Keratinocyte (primary cell): ENCODE results near the gene GID8.

Source experiments
- EZH2 ChIP-seq: IDR thresholded peaks from one replicate; pipeline ENCODE4 v1.6.1; 2012; ENCODE audit warnings: inconsistent platforms, mild to moderate bottlenecking, low read length, moderate library complexity
- TF ChIP-seq, protein P1 (sequence below), 3 experiments: IDR thresholded peaks in 1 of 3; conservative IDR thresholded peaks in 1 of 3; optimal IDR thresholded peaks in 1 of 3; 2 replicates in 2 of 3; 3 replicates in 1 of 3; pipeline versions ENCODE3 to v1.5.1; 2011; ENCODE audit warnings: low read length in 3 of 3, mild to moderate bottlenecking in 3 of 3, moderate library complexity in 2 of 3, control low read depth in 1 of 3, inconsistent platforms in 1 of 3; ENCODE audit not compliant: insufficient read depth in 2 of 3; ENCODE audit errors: extremely low read depth in 1 of 3

DNA sequence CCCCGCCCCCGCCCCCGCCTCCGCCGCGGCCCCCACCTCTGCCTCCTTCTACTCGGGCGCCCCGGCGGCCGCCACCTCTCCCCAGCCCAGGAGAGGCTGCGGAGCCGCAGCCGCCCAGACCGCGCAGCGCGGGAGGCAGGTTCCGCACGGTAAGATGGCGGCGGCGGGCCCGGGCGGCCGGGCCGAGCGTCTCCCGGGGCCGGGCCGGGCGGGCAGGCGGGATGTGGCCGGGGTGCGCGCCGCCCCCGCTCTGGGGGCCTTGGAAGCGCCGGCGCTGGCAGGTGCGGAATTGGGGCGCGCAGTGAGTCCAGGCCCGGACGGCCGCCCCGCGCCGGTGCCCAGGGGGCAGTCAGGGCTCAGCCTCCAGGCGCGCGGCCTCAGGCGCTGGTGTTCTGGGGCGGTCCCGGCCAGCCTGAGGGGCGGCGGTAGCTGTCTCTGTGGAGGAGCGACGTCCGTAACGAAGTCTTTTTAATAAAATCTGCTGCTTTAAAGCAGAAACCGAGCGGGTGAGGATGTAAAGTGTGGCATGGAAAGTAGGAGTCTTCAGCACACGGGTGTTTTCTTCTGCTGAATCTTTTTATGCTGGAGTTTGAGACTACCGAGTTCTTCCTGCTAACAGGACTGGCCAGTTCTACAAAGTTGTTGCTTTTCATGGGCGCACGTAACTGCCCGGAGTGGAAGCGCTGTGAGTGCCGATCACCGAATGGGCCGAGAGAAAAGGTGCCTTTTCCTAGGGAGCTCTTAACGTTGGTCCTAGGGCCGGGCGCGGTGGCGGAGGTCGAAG is at the start of gene GID8:
- TF ChIP-seq, protein P1, sequence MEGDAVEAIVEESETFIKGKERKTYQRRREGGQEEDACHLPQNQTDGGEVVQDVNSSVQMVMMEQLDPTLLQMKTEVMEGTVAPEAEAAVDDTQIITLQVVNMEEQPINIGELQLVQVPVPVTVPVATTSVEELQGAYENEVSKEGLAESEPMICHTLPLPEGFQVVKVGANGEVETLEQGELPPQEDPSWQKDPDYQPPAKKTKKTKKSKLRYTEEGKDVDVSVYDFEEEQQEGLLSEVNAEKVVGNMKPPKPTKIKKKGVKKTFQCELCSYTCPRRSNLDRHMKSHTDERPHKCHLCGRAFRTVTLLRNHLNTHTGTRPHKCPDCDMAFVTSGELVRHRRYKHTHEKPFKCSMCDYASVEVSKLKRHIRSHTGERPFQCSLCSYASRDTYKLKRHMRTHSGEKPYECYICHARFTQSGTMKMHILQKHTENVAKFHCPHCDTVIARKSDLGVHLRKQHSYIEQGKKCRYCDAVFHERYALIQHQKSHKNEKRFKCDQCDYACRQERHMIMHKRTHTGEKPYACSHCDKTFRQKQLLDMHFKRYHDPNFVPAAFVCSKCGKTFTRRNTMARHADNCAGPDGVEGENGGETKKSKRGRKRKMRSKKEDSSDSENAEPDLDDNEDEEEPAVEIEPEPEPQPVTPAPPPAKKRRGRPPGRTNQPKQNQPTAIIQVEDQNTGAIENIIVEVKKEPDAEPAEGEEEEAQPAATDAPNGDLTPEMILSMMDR (optimal IDR thresholded peaks at IDR 0.05 in 1 of 3, IDR thresholded peaks at IDR 0.05 in 1 of 3, conservative IDR thresholded peaks at IDR 0.05 in 1 of 3; ENCODE audit: extremely low read depth in 1 of 3, insufficient read depth in 2 of 3, low read length in 3 of 3), result no peak
- TF ChIP-seq EZH2, result no peak
